K562 (cell line): ENCODE results near the gene NDC1. TPM values are rescaled to one million over a fixed set of nuclear protein-coding genes. Genes with fewer than 3 reads are reported as not detected.
"Not testable (repeated sequence)": the region's sequence is repeated elsewhere in the genome, so short reads cannot be mapped to it uniquely, and the experiment has no call there.

ENCODE experiments used
- ATAC-seq: fragments of 200-7000 bp; cut with Tn5 transposase; 3 replicates; pipeline ENCODE4 v1.9.1; 2020; ENCODE audit warnings: moderate library complexity
- BruUV-seq: library from RNA; stranded (reverse); fragments of 400-500 nt; replicated peaks from 2 replicates; lab custom pipeline; 2021; lab: Mats Ljungman, UMichigan
- CTCF ChIA-PET: fragments of 300-600 bp; formaldehyde crosslinking; extraction: SDS; loops from one replicate; lab custom pipeline; 2021; ENCODE audit warnings: low intra/inter-chr PET ratio; lab: Yijun Ruan, JAX
- POLR2A ChIA-PET: fragments of 300-600, 350-650 bp; sonication (Branson Sonifier 250); formaldehyde crosslinking; extraction: SDS; loops from one replicate; lab custom pipeline; 2021; ENCODE audit warnings: antibody characterized with exemption, inconsistent platforms; lab: Yijun Ruan, JAX
- DNase-seq, 4 experiments: peaks; one replicate each; pipeline versions ENCODE4 v3.0.0 to v3.0.0-alpha.2; 2011 to 2018; ENCODE audit warnings: low spot score in 3 of 4, mixed read lengths in 3 of 4; ENCODE audit errors: extremely low read depth in 1 of 4
- FAIRE-seq: peaks from 2 replicates; lab custom pipeline; 2011; peaks lifted over from hg19 to GRCh38; lab: Jason Lieb, UNC
- H2AFZ ChIP-seq: 2 replicates; pipeline ENCODE4 v1.6.0; 2011; ENCODE audit warnings: low read depth, low read length, control low read depth, inconsistent platforms
- H3K27ac ChIP-seq: fragments of 200-600 bp; 3 replicates; pipeline ENCODE4 v1.8.0; 2011; ENCODE audit warnings: low read depth, mild to moderate bottlenecking, control low read depth, inconsistent platforms, low read length, moderate library complexity, mixed read lengths; ENCODE audit errors: extremely low read depth
- H3K27me3 ChIP-seq, 2 experiments: fragments of 300-600 bp in 1 of 2; 2 replicates in 1 of 2; 3 replicates in 1 of 2; pipeline versions ENCODE4 v1.6.0 to v1.8.0; 2011; ENCODE audit warnings: inconsistent platforms in 2 of 2, low read length in 2 of 2, mild to moderate bottlenecking in 1 of 2, mixed read lengths in 1 of 2, moderate library complexity in 1 of 2; ENCODE audit not compliant: control insufficient read depth in 2 of 2, insufficient read depth in 2 of 2
- H3K36me3 ChIP-seq: fragments of 300-600 bp; 3 replicates; pipeline ENCODE4 v1.8.0; 2011; ENCODE audit warnings: mild to moderate bottlenecking, low read length, inconsistent platforms; ENCODE audit not compliant: control insufficient read depth, insufficient read depth
- H3K4me1 ChIP-seq, 2 experiments: fragments of 200-600 bp in 1 of 2; replicated peaks in 1 of 2; 2 replicates in 1 of 2; 3 replicates in 1 of 2; pipeline versions ENCODE4 v1.5.1 to v1.8.0; 2011; ENCODE audit warnings: inconsistent platforms in 2 of 2, low read length in 2 of 2, mild to moderate bottlenecking in 1 of 2, mixed read lengths in 1 of 2, moderate library complexity in 1 of 2; ENCODE audit not compliant: control insufficient read depth in 2 of 2, insufficient read depth in 2 of 2
- H3K4me2 ChIP-seq: 2 replicates; pipeline ENCODE4 v1.6.1; 2011; ENCODE audit warnings: low read length, control low read depth, inconsistent platforms, mixed read lengths; ENCODE audit not compliant: insufficient read depth
- H3K4me3 ChIP-seq: fragments of 200-600 bp; sonication (generic), shearing (Covaris generic); 2 replicates; pipeline ENCODE4 v1.5.1; 2016; ENCODE audit warnings: control low read depth, inconsistent platforms
- H3K79me2 ChIP-seq: fragments of 200-600 bp; 3 replicates; pipeline ENCODE4 v1.8.0; 2011; ENCODE audit warnings: low read length, inconsistent platforms; ENCODE audit not compliant: control insufficient read depth, insufficient read depth
- H3K9ac ChIP-seq, 2 experiments: 2 replicates each; pipeline versions ENCODE4 v1.6.0 to v1.6.1; 2011; ENCODE audit warnings: low read depth in 2 of 2, low read length in 2 of 2, control low read depth in 1 of 2, inconsistent platforms in 1 of 2, mild to moderate bottlenecking in 1 of 2, mixed read lengths in 1 of 2; ENCODE audit not compliant: insufficient read depth in 1 of 2
- H3K9me1 ChIP-seq: one replicate; pipeline ENCODE4 v1.6.0; 2011; ENCODE audit warnings: inconsistent platforms, mild to moderate bottlenecking, low read length, moderate library complexity; ENCODE audit not compliant: control insufficient read depth, insufficient read depth
- H3K9me3 ChIP-seq: replicated peaks from 2 replicates; pipeline ENCODE4 v1.5.1; 2011; ENCODE audit warnings: low read depth, low read length, inconsistent platforms; ENCODE audit not compliant: control insufficient read depth, insufficient read depth
- H4K20me1 ChIP-seq: replicated peaks from 2 replicates; pipeline ENCODE4 v1.6.1; 2011; ENCODE audit warnings: low read length, inconsistent platforms, mixed read lengths; ENCODE audit not compliant: control insufficient read depth, insufficient read depth
- ARID1B ChIP-seq: fragments of 450-650 bp; IDR thresholded peaks from 2 replicates; pipeline ENCODE4 v1.6.1; 2016; ENCODE audit warnings: antibody characterized with exemption, mild to moderate bottlenecking, inconsistent platforms
- CBFA2T2 ChIP-seq: fragments of 450-650 bp; conservative IDR thresholded peaks from 2 replicates; pipeline ENCODE4 v1.6.1; 2017; ENCODE audit warnings: mild to moderate bottlenecking
- DIDO1 ChIP-seq: fragments of 450-650 bp; IDR thresholded peaks from 2 replicates; pipeline ENCODE4 v1.6.1; 2016; ENCODE audit warnings: low read depth, missing biosample characterization, missing genetic modification characterization
- HDAC3 ChIP-seq: fragments of 450-650 bp; IDR thresholded peaks from 2 replicates; pipeline ENCODE4 v1.6.1; 2018; ENCODE audit warnings: borderline replicate concordance, mild to moderate bottlenecking, moderate library complexity; ENCODE audit not compliant: partially characterized antibody
- NR2C1 ChIP-seq, 2 experiments: fragments of 450-650 bp; IDR thresholded peaks; 2 replicates each; pipeline ENCODE4 v1.6.1; 2017; ENCODE audit warnings: mild to moderate bottlenecking in 2 of 2, antibody characterized with exemption in 1 of 2, inconsistent platforms in 1 of 2, missing compliant biosample characterization in 1 of 2, missing genetic modification characterization in 1 of 2
- TCF3 ChIP-seq: sonication (generic); formaldehyde crosslinking; IDR thresholded peaks from 2 replicates; pipeline ENCODE4 v1.4.0; 2020; ENCODE audit warnings: mild to moderate bottlenecking, missing genetic modification reagents
- USF1 ChIP-seq: sonication (generic); formaldehyde crosslinking; IDR thresholded peaks from 2 replicates; pipeline ENCODE4 v1.9.0; 2022; ENCODE audit warnings: mild to moderate bottlenecking, missing genetic modification reagents
- WGBS: fragments of 100-300 bp; shearing (Covaris generic); methylation state at CpG from one replicate; pipeline ENCODE4 v1.1.6; 2016; ENCODE audit warnings: low coverage, mixed read lengths; ENCODE audit not compliant: insufficient coverage; ENCODE audit errors: missing lambda C conversion rate; 5-methylcytosine and 5-hydroxymethylcytosine counted together
- in situ Hi-C: fragments of 300-500 bp; cut with MboI; formaldehyde crosslinking; loops from 4 replicates; pipeline ENCODE4 v1.15.0; 2018; ENCODE audit warnings: inconsistent platforms, mixed read lengths
- intact Hi-C: fragments of 100-400 bp; cut with micrococcal nuclease; formaldehyde crosslinking; loops from 2 replicates; pipeline ENCODE4 v1.14.2; 2022
- polyA plus RNA-seq, 8 experiments: library from polyadenylated mRNA; depleted of rRNA in 4 of 8; stranded (reverse) in 5 of 8; unstranded in 3 of 8; fragments of >200 nt; fragmentation: Nextera tagmentation in 2 of 8; fragmentation: Illumina TruSeq in 1 of 8; extraction: Ambion mirVana in 2 of 8; extraction: Trizol in 1 of 8; gene quantifications; 2 replicates each; pipeline versions ENCODE4 v1.2.1 to v1.2.3, GENCODE V29; 2011 to 2014; ENCODE audit warnings: inconsistent platforms in 1 of 8, missing spikeins in 1 of 8
- total RNA-seq, 7 experiments: library from RNA; depleted of rRNA in 6 of 7; stranded (reverse); fragments of >200 nt in 6 of 7; fragmentation: Illumina TruSeq in 2 of 7; extraction: Trizol in 2 of 7; gene quantifications; 2 replicates each; pipeline versions ENCODE4 v1.2.1 to v1.2.3, GENCODE V29; 2011 to 2021; ENCODE audit warnings: low replicate concordance in 1 of 7
- TF ChIP-seq, protein P1 (sequence below): IDR thresholded peaks from 2 replicates; pipeline ENCODE4 v1.6.1; 2014; ENCODE audit warnings: antibody characterized with exemption
- TF ChIP-seq, protein P2 (sequence below), 2 experiments: fragments of 450-650 bp; formaldehyde crosslinking in 1 of 2; IDR thresholded peaks; 2 replicates each; pipeline versions ENCODE4 v1.4.0 to v1.6.1; 2014 to 2020; ENCODE audit warnings: mild to moderate bottlenecking in 2 of 2, borderline replicate concordance in 1 of 2, low read depth in 1 of 2

The NDC1 gene
- total and polyA plus RNA-seq, 9 of the 15 experiments (the other 6 are each of a cell fraction or from before 2014, with no cell fraction given): 26.9 to 102 (median 64.5) TPM

GRCh38 chr1:53760497-53760896, 77.6 kb downstream of the NDC1 start:
- CTCF ChIA-PET; H3K9ac ChIP-seq; BruUV-seq; TF ChIP-seq NR2C1 (tag; IDR thresholded peaks at IDR 0.05): not testable (repeated sequence)
- TF ChIP-seq, protein P1, sequence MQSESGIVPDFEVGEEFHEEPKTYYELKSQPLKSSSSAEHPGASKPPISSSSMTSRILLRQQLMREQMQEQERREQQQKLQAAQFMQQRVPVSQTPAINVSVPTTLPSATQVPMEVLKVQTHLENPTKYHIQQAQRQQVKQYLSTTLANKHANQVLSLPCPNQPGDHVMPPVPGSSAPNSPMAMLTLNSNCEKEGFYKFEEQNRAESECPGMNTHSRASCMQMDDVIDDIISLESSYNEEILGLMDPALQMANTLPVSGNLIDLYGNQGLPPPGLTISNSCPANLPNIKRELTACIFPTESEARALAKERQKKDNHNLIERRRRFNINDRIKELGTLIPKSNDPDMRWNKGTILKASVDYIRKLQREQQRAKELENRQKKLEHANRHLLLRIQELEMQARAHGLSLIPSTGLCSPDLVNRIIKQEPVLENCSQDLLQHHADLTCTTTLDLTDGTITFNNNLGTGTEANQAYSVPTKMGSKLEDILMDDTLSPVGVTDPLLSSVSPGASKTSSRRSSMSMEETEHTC: peak; percentile 63; the same call in 1 of the 2 replicates
- TF ChIP-seq NR2C1 (IDR thresholded peaks at IDR 0.05): peak; percentile 54; the same call in 1 of the 2 replicates
- peak; percentile 46 for TF ChIP-seq ARID1B
- TF ChIP-seq DIDO1 (tag): peak; percentile 56; the same call in 1 of the 2 replicates
- TF ChIP-seq, protein P2, sequence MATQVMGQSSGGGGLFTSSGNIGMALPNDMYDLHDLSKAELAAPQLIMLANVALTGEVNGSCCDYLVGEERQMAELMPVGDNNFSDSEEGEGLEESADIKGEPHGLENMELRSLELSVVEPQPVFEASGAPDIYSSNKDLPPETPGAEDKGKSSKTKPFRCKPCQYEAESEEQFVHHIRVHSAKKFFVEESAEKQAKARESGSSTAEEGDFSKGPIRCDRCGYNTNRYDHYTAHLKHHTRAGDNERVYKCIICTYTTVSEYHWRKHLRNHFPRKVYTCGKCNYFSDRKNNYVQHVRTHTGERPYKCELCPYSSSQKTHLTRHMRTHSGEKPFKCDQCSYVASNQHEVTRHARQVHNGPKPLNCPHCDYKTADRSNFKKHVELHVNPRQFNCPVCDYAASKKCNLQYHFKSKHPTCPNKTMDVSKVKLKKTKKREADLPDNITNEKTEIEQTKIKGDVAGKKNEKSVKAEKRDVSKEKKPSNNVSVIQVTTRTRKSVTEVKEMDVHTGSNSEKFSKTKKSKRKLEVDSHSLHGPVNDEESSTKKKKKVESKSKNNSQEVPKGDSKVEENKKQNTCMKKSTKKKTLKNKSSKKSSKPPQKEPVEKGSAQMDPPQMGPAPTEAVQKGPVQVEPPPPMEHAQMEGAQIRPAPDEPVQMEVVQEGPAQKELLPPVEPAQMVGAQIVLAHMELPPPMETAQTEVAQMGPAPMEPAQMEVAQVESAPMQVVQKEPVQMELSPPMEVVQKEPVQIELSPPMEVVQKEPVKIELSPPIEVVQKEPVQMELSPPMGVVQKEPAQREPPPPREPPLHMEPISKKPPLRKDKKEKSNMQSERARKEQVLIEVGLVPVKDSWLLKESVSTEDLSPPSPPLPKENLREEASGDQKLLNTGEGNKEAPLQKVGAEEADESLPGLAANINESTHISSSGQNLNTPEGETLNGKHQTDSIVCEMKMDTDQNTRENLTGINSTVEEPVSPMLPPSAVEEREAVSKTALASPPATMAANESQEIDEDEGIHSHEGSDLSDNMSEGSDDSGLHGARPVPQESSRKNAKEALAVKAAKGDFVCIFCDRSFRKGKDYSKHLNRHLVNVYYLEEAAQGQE (IDR thresholded peaks at IDR 0.05; ENCODE audit: borderline replicate concordance): peak; percentile 66
- TF ChIP-seq, protein P2 (CRISPR knock-in tag; IDR thresholded peaks at IDR 0.05; ENCODE audit: low read depth): not testable (repeated sequence)
- peak; percentile 92 for TF ChIP-seq CBFA2T2
- peak; percentile 22 for TF ChIP-seq HDAC3
- peak; percentile 88 for TF ChIP-seq USF1
- peak; percentile 45 for TF ChIP-seq TCF3 (CRISPR knock-in tag)

More at GRCh38 chr1:53760497-53760896, 77.6 kb downstream of the NDC1 start:
- H3K4me3 ChIP-seq, H3K27me3 ChIP-seq, H3K4me2 ChIP-seq, H3K36me3 ChIP-seq, H4K20me1 ChIP-seq, H3K9me1 ChIP-seq, H3K4me1 ChIP-seq, H3K79me2 ChIP-seq, POLR2A ChIA-PET, H2AFZ ChIP-seq, H3K27ac ChIP-seq, FAIRE-seq, H3K9me3 ChIP-seq, in situ Hi-C loops: not testable (repeated sequence)
- ATAC-seq (peak; percentile 88), DNase-seq (peak in 3 of 4 experiments; percentile 35 to 77 (median 38))
- intact Hi-C loops: loop anchor here (10.0 kb wide), 1 partner anchor 194 kb away; no protein-coding TSS in a partner anchor
- WGBS: 4% methylated on average over 7 of the region's 7 CpGs
